Activated CD8-positive, alpha-beta memory T cell treated with anti-CD3 and anti-CD28 coated beads, Interleukin-2, amount 50 U/mL, for 1 hour (primary cell): ENCODE measurements around the gene TRIM24.

Experiments used
- DNase-seq: peaks from one replicate; pipeline ENCODE4 v3.0.0-alpha.2; 2020; ENCODE audit errors: extremely low read depth

The TRIM24 gene

DNA sequence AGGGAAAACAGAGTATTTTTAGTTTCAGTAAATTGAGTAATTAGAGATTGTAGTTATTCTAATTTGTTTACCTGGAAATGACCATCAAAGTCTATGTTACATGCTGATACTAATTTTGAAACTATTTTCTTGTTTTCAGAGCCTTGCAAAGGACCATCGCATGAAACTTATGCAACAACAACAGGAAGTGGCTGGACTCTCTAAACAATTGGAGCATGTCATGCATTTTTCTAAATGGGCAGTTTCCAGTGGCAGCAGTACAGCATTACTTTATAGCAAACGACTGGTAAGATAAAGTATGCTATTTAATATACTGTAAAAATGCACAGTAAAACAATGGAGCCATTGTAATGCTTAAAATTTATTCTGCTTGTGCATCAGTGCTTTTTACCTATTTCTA lies 78.5 kb downstream of the TRIM24 start:
- no peak for DNase-seq

DNA sequence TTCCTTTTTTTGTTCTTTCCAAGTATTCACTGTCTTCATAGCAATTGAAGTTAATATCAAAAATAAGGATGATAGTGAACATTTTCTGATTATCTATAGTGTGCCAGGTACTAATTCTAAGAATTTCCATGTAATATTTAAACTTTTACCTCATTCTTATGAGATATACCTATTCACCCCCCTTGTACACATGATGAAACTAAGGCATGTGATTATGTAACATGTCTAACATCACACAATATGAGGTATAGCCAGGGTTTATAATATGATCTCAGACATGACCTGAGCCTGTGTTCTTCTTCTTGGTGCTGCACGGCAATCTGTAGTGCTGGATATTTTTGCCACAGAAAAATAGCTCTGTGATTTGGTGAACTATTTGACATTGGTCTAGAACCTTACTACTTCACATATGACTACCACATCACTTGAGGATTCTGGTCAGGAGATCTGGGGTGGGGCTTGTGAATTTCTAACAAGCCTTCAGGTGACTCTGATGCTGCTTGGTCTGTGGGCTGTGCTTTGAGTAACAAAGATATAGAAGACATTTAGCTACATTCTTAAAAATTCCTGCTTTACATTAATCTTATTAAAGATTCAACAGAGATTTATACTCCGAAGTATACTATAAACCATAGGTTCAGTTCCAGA lies 79.1 kb downstream of the TRIM24 start:
- no peak for DNase-seq

DNA sequence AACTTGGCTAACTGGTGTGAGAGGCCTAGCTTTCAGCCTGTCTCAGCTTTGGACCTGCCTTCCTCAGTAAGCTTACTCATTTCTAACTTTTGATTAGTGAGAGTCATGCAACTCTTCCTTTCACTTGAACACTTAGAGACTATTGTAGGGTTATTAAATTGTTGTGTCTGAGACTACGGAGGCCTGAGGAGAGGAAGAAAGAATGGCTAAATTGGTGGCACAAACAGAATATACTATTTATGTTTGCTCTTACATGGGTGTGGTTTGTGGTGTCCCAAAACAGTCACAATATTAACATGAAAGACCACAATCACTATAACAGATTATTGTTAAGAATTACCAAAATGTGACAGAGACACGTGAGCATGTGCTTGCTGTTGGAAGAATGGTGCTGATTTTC lies 82.1 kb downstream of the TRIM24 start:
- DNase-seq: no peak

DNA sequence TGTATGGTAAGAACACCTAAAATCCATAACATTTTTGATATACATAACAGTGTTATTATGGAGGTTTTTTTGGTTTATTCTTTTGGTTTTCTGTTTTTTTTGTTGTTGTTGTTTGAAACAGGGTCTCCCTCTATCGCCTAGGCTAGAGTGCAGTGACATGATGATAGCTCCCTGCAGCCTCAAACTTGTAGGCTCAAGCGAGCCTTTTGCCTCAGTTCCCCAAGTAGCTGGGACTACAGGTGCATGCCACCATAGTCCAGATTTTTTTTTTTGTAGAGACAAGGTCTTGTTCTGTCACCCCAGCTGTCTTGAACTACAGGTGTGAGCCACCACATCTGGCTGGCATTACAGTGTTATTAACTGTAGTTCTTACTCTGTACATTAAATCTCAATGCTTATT lies 83.7 kb downstream of the TRIM24 start:
- no peak for DNase-seq

DNA sequence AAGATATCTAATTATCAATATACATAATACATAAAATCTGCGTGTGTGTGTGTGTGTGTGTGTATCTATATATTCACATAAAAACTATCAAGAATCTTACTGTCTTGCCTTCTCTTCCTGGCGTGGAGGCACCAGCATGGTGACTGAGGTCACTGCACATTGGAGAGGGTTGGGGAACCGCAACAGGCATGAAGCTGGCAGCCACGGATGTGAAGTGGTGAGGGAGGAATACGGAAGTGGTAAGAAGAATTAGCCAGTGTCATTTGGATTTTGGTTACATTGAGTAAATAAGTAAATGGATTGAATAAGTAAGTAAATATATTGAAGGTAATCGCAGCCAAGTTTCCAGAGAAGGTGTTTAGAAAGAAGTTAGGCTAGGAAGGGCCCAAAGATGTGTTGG lies 85.1 kb downstream of the TRIM24 start:
- no peak for DNase-seq

DNA sequence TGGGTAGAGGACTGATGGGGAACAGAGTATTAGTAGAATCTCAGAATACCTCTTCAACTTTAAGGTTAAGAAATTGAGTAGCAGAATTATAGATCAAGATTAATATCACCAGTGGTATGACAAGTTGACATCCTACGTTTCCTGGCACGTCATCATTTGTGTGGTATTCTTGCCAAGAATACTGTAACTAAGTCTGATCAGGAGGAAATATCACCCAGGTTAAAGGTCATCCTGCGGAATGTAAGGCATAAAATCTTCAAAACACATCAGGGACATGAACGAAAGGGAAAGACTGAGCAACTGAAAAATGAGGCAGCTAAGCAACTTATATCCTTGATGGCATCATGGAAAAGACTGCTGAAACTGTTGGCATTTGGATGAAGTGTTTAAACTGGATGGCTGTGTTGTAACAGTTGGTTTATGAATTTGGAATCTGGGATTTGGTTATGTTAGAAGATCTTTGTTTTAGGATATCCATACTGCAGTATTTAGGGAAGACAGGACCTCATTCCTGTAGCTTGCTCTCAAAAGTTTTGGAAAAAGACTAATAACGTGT lies 86.1 kb downstream of the TRIM24 start:
- DNase-seq: no peak

DNA sequence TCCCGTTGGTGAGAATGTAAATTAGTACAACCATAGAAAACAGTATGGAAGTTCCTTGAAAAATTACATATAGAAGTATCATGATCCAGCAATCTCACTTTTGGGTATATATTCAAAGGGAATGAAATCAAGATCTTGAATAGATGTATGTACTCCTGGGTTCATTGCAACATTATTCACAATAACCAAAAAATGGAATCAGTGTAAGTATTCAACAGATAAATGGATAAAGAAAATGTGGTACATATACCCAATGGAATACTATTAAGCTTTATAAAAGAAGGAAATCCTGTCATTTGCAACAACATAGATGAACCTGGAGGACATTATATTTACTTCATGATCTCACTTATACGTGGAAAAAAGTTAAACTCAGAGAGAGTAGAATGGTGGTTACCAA lies 86.8 kb downstream of the TRIM24 start:
- DNase-seq: no peak

DNA sequence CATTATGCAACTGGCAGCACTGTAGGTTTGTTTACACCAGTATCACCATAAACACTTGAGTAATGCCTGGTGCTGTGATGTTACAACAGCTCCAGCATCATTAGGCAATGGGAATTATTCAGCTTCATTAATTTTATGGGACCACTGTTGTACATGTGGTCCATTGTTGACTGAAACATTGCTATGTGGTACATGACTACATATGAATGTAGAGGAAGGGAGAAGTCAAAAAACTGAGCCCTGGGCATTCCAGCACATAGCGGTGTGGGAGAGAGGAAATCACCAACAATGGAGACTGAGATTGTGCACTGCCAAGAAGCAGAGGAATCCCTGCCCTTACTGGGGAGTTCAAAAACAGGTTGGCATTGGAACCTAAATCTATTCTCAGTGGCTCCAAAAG lies 89.0 kb downstream of the TRIM24 start:
- DNase-seq: no peak

DNA sequence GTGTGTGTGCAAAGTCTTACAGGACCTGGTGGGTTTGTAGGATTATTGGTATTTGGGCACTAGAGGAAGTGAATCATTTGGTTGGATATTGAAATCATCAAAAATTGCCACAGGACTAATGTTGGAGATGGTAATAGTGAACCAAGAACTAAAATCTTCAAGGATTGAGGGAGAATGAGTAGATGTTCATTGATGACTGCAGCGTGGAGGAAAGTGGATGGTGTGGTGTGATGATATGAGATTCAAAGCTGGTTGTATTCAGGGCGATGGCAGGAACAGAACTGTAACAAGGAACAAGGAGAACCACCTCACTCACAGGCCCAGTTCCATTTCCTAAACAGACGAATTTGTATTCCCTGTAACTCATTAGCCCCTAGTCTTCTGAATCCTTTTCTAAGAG lies 90.3 kb downstream of the TRIM24 start:
- DNase-seq: no peak

DNA sequence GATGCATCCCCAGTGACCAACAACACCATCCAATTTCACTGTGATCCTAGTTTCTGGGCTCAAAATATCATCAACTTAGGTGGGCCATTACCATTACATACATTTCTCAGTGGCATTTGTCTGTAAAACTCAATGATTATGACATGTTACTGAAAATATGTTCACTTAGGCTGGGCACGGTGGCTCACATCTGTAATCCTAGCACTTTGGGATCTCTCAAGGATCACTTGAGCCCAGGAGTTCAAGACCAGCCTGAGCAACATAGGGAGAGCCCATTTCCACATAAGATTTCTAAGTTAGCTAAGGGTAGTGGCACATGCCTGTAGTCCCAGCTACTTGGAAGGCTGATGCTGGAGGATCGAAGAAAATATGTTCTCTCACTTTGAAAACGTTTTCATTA lies 91.0 kb downstream of the TRIM24 start:
- DNase-seq: no peak

DNA sequence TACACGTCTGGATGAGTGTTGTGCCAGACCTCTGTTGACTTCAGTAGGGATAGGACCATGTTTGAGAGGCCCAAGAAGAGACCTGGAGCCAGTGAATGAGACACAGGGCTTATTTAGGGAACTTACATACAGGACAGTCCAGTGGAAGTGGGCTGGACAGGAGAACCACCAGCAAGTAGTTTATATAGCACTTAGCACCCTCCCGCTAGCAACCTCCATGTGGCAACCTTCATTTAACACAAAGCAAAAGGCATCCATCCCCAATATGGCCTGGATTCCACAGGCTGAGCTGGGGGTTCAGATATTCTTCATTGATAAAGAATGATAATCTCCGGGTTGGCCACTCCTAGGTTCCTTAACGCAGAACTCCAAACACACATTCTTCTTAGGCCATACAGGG lies 93.7 kb downstream of the TRIM24 start:
- DNase-seq: no peak

DNA sequence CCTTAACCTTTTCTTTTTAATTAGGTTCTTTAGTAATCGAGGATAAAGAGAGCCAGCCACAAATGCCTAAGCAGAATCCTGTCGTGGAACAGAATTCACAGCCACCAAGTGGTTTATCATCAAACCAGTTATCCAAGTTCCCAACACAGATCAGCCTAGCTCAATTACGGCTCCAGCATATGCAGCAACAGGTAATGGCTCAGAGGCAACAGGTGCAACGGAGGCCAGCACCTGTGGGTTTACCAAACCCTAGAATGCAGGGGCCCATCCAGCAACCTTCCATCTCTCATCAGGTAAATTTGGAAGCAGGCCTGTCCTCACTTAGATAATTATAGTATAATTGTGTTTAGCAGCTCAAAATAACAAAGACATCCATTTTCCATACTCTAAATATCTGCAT lies 94.6 kb downstream of the TRIM24 start:
- DNase-seq: no peak

DNA sequence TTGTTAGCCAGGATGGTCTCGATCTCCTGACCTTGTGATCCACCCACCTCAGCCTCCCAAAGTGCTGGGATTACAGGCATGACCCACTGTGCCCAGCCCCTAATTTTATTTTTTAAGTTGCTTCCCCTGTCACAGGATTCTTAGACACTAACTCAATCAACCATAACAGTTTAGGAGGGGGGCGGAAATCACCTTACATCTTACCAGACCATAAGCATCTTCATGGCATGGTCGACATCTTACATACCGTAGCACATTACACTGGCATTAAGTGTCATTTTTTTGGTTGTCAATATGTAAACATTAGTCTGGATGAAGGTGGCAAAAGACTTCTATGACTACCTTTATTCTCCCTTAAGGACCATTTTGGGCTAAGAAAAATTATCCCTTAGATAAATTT lies 95.6 kb downstream of the TRIM24 start:
- no peak for DNase-seq

DNA sequence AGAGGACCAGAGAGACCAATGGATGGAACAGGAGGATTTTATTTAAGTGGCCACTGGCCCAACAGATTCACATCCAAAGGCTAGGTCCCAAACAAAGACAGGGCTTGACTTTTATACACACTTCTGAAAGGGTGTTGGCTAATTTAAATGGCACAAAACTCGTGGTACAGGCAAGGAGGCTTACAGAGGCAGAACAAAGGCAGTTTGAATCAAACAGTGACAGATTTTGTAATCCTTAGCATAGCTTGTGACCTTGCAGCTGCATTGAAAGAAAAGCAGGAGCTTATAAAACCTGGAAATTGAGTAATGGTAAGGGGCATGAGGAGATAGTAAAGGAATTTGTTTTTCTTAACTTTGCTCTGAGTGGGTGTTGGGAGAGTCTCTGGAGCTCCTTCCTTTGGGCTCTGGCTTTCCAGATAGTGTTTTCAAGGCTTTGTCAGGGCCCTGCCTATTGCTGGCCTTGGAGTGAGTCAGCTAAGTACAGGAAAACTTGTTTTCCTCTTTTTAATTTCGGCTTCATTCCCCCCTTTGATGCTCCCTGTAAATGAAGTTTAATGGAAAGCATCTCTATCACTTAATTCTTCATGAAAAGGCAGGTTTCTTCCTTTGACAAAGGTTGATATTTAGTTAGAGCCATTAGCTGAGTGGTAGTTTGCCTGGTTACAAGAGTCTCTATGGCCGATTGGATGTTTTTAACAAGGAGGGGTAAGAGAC lies 96.9 kb downstream of the TRIM24 start:
- no peak for DNase-seq

DNA sequence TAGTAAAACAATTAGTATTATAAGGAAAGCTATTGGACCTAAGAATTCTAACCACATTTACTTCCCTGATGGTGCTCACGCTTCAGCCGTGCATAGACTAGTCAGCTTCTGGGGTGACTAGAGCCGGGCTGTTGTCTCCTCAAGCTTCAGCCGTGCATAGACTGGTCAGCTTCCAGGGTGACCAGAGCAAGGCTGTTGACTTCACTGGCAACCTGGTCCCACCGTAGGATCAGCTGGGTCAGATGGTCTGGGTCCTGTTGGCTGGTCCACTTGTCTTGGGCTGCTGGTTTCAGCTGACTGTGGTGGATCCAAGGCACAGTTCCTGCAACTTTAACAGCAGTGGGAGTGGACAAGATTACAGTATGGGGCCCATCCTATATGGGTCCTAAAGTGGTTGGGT lies 99.4 kb downstream of the TRIM24 start:
- DNase-seq: no peak

DNA sequence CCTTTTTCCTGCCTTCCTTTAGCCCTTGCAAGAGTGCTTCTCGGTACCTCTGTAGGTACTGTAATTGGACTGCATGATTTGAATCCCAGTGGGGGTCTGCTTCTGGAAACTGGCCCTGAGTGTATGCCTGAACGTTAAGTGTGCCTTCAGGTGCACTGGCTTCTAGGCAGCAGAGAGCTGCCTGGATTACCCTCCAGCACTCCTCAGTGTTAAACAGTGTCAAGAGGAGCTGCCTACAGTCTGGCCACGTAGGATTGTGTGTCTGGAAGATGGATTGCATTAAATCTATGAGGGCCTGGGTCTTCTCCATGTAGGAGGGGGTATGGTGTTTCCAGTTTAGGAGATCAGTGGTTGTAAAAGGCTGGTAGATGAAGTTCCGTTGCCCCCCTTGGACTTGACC lies 103.7 kb downstream of the TRIM24 start:
- no peak for DNase-seq

DNA sequence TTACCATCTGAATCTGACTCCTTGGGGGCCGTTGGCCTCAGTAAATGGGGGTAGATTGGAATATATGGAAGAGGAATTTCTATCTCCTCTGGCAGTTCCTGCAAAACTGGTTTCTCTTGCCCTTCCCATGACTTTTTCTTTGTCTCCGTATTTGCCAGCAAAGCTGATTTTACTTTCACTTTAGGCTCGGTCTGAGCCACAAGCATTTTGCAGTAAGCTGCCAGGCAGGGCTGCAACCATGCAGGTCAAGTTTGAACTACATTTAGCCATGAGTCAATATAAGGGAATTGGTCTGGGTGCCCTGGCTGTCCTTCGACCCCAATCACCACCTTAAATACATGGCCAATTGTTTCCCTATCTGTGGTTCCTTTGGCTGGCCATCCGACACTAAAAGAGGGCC lies 104.3 kb downstream of the TRIM24 start:
- DNase-seq: no peak

DNA sequence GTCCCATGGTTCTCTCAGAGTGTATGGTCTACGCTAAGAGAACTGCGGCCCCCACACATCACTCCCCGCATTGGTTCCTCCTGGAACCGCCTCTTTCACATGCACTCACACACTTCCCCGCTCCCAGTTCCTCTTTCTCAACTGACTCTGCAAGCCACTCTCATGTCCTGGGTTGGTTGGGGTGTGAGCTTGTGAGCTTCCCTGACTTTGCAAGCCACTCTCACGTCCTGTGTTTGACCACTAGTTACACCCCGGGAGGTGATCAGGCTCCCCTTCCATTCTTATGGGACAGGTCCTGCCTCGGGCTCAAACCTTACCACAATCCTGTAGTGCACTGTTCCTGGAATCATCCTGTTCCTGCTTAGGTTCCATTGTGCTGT lies 105.0 kb downstream of the TRIM24 start:
- DNase-seq: no peak

DNA sequence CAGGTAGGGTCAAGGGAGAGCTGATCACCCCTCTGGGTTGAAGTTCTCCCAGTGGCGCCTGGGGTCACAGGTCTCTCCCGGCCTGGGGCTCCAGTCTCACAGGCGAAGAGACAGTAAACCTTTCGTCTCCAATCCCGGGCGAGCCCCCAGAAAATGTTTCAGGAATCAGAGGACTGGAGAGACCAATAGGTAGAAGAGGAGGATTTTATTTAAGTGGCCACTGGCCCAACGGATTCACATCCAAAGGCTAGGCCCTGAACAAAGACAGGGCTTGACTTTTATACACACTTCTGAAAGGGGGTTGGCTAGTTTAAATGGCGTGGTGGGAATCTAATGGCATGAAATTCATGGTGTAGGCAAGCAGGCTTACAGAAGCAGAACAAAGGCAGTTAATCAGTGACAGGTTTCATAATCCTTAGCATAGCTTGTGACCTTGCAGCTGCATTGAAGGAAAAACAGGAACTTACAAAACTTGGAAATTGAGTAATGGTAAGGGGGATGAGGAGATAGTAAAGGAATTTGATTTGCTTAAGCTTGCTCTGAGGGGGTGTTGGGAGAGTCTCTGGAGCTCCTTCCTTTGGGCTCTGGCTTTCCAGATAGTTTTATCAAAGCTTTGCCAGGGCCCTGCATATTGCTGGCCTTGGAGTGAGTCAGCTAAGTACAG lies 105.5 kb downstream of the TRIM24 start:
- DNase-seq: no peak

DNA sequence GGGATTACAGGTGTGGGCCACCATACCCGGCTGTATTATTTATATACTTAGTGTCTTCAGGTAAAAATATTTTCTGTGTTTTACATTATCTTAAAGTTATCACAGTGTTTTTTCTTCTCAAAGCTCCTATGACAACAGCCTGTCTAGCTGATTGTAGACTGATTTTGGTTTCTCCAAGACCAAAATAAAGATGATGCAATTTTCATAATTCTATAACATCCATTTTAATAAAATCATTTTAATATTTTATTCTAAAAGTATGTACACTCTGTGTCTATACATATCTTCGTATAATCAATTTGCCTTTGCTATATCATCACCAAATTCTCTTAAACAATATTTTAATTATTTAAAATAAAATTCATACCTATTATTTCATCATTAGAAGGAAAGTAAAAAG lies 108.6 kb downstream of the TRIM24 start:
- DNase-seq: no peak

DNA sequence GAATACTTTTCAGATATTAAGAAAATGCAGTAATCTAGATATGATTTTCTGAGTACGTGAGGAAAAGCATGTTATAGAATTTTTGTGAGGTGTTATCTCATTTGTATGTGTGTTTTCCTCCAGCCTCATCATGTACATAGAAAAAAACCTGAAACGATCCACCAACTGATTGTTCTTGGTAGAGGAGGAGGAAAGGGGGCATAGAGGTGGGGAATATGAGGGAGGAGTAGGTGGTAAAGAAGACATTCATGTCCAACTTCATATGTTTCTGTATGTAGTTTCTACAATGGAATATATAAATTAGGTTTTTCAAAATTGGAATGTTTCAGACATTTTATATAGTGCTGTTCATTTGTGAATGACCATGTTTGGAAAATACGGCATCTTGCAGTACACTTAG lies 109.4 kb downstream of the TRIM24 start:
- no peak for DNase-seq

DNA sequence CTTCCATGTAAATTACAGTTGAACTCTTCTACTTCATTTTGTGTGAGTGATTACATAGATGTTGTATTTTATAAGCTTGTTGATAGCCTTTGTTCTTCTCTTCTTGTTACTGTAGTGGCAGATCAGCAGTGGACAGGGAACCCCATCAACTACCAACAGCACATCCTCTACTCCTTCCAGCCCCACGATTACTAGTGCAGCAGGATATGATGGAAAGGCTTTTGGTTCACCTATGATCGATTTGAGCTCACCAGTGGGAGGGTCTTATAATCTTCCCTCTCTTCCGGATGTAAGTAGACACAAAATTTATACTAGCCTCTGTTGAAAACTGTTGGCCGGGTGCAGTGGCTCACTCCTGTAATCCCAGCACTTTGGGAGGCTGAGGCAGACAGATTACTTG lies 110.7 kb downstream of the TRIM24 start:
- no peak for DNase-seq

DNA sequence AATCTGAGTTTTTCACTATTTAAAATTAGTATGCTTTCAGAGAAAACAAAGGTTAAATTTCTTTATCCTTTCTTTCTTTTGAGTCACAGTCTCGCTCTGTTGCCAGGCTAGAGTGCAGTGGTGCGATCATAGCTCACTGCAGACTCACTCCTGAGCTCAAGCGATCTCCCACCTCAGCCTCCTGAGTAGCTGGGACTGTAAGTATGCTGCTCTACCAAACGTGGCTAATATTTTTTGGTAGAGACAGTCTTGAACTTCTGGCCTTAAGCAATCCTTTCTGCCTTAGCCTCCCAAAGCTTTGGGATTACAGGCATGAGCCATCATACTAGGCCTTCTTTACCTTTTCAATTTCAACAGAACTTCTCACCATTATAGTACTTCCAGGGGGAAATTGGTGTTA lies 113.7 kb downstream of the TRIM24 start:
- no peak for DNase-seq
